ENCODE results near the gene TMPRSS11D. TPM values are rescaled to one million over a fixed set of nuclear protein-coding genes. Genes with fewer than 3 reads are reported as not detected.

The TMPRSS11D gene
- total RNA-seq, 1 experiment from 2014 or later, result not detected

DNA sequence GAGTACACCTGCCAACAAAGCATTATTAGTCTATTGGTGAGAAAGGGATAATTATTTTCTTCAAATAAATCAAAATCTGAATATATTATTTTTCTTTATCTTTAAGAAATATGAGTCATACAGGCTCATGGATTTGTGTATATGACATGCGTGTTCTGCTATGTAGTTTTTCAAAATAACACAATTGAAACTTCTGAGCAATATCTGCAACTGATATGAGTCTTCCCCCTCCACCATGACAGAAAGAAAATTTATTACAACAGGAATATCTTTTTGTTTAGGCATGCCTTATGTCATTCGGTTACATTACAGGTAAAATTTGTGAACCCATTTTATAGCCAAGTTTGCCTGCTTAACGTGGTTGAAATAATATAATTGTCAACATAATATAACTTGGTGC, 47.5 kb upstream of the TMPRSS11D start:
- H3K4me1 ChIP-seq (ENCODE audit: control insufficient read depth in 1 of 2, insufficient read depth in 2 of 2, low read length in 2 of 2), result peaks cover 0 to 19% of the 10 kb centered on the region in 2 experiments; a peak in 2 of 4 replicates
- no TSS peak for BruUV-seq (replicated peaks)
- CTCF ChIA-PET, result no interaction called here

DNA sequence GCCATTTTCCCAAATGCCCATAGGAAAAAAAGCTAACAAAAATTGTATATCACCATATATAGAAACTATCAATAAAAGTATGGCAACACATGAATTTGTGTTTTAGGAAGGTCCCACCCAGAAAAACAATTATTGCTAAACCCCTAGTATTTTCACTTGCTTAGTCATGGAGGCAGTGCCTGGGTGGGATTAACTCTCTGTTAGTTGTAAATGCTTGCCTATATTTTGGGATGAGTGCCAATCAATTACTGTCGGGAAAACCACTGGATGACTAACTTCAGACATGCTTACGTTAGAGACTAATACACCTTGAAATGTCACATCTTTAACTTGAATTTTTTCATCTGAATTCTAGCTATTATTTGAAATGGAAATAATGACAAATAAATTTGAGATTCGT, 45.6 kb upstream of the TMPRSS11D start:
- ChIA-PET POLR2A (no interaction called here), RAD21 (ENCODE audit: low non-redundant PET in 1 of 2, low total read pairs in 2 of 2, uncharacterized antibody in 2 of 2, unreplicated experiment in 2 of 2) (no interaction called here)
- peak; percentile 30; the same call in 1 of the 2 replicates for ATAC-seq

More for the DNA sequence above, 47.5 kb upstream of the TMPRSS11D start:
- intact Hi-C loops (cut with micrococcal nuclease), result no loop called here
- Histone ChIP-seq H3K9me2 (ENCODE audit: insufficient read depth) (no peaks in the 10 kb centered on the region), H4K20me1 (ENCODE audit: insufficient read depth) (no peaks in the 10 kb centered on the region), H2AFZ (ENCODE audit: low read depth, low read length, poor library complexity, severe bottlenecking) (no peak overlapping the region), H3K79me2 (ENCODE audit: insufficient read depth, low read length) (no peaks in the 10 kb centered on the region), H3K4me3 (replicated peaks in 1 of 2; ENCODE audit: low read depth in 1 of 2, low read length in 2 of 2) (no peak overlapping the region), H3K9me3 (ENCODE audit: control insufficient read depth in 1 of 2, insufficient read depth in 1 of 2, low read depth in 1 of 2, low read length in 2 of 2) (no peaks in the 10 kb centered on the region), H3K9ac (ENCODE audit: low read length) (no peak overlapping the region), H3K27me3 (ENCODE audit: insufficient read depth, low read length) (no peaks in the 10 kb centered on the region), H3K4me2 (ENCODE audit: low read length) (no peak overlapping the region), H3K27ac (ENCODE audit: low read depth, low read length) (no peak overlapping the region), H3K36me3 (ENCODE audit: control insufficient read depth in 1 of 2, insufficient read depth in 2 of 2, low read length in 2 of 2) (no peaks in the 10 kb centered on the region)
- no peak for ATAC-seq
- ChIA-PET RAD21 (ENCODE audit: low non-redundant PET in 1 of 2, low total read pairs in 2 of 2, uncharacterized antibody in 2 of 2, unreplicated experiment in 2 of 2) (no interaction called here), POLR2A (no interaction called here)
- DNase-seq (ENCODE audit: low read depth, low spot score), result no peak
- TF ChIP-seq ZNF274 (IDR thresholded peaks at IDR 0.05; ENCODE audit: low read depth, low read length) (no peak), POLR2A (IDR thresholded peaks at IDR 0.05; ENCODE audit: borderline replicate concordance, extremely low read depth, insufficient read depth, insufficient read length) (no peak), EGR1 (IDR thresholded peaks at IDR 0.05; ENCODE audit: low read depth) (no peak)
- TF ChIP-seq, protein P1, sequence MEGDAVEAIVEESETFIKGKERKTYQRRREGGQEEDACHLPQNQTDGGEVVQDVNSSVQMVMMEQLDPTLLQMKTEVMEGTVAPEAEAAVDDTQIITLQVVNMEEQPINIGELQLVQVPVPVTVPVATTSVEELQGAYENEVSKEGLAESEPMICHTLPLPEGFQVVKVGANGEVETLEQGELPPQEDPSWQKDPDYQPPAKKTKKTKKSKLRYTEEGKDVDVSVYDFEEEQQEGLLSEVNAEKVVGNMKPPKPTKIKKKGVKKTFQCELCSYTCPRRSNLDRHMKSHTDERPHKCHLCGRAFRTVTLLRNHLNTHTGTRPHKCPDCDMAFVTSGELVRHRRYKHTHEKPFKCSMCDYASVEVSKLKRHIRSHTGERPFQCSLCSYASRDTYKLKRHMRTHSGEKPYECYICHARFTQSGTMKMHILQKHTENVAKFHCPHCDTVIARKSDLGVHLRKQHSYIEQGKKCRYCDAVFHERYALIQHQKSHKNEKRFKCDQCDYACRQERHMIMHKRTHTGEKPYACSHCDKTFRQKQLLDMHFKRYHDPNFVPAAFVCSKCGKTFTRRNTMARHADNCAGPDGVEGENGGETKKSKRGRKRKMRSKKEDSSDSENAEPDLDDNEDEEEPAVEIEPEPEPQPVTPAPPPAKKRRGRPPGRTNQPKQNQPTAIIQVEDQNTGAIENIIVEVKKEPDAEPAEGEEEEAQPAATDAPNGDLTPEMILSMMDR (IDR thresholded peaks at IDR 0.05 in 2 of 3, conservative IDR thresholded peaks at IDR 0.05 in 1 of 3; ENCODE audit: borderline replicate concordance in 1 of 3, insufficient read depth in 1 of 3, low read depth in 2 of 3, low read length in 2 of 3), result no peak

More for the DNA sequence above, 45.6 kb upstream of the TMPRSS11D start:
- Histone ChIP-seq H3K79me2 (ENCODE audit: insufficient read depth, low read length) (no peaks in the 10 kb centered on the region), H3K36me3 (ENCODE audit: control insufficient read depth in 1 of 2, insufficient read depth in 2 of 2, low read length in 2 of 2) (no peaks in the 10 kb centered on the region), H3K9ac (ENCODE audit: low read length) (no peak overlapping the region), H3K27me3 (ENCODE audit: insufficient read depth, low read length) (no peaks in the 10 kb centered on the region), H3K4me2 (ENCODE audit: low read length) (peak overlapping the region; percentile 40), H3K9me3 (ENCODE audit: control insufficient read depth in 1 of 2, insufficient read depth in 1 of 2, low read depth in 1 of 2, low read length in 2 of 2) (no peaks in the 10 kb centered on the region), H3K4me1 (ENCODE audit: control insufficient read depth in 1 of 2, insufficient read depth in 2 of 2, low read length in 2 of 2) (peaks cover 0 to 19% of the 10 kb centered on the region in 2 experiments; a peak in 2 of 4 replicates), H3K4me3 (replicated peaks in 1 of 2; ENCODE audit: low read depth in 1 of 2, low read length in 2 of 2) (no peak overlapping the region), H2AFZ (ENCODE audit: low read depth, low read length, poor library complexity, severe bottlenecking) (no peak overlapping the region), H4K20me1 (ENCODE audit: insufficient read depth) (no peaks in the 10 kb centered on the region), H3K9me2 (ENCODE audit: insufficient read depth) (no peaks in the 10 kb centered on the region), H3K27ac (ENCODE audit: low read depth, low read length) (no peak overlapping the region)
- BruUV-seq (replicated peaks), result no TSS peak
- peak; percentile 45 for DNase-seq (ENCODE audit: low read depth, low spot score)
- intact Hi-C loops (cut with micrococcal nuclease), result no loop called here
- CTCF ChIA-PET, result no interaction called here
- TF ChIP-seq RAD21 (IDR thresholded peaks at IDR 0.05; ENCODE audit: low read depth) (no peak), ELF1 (IDR thresholded peaks at IDR 0.05; ENCODE audit: borderline replicate concordance, low read depth) (no peak)
- TF ChIP-seq, protein P2, sequence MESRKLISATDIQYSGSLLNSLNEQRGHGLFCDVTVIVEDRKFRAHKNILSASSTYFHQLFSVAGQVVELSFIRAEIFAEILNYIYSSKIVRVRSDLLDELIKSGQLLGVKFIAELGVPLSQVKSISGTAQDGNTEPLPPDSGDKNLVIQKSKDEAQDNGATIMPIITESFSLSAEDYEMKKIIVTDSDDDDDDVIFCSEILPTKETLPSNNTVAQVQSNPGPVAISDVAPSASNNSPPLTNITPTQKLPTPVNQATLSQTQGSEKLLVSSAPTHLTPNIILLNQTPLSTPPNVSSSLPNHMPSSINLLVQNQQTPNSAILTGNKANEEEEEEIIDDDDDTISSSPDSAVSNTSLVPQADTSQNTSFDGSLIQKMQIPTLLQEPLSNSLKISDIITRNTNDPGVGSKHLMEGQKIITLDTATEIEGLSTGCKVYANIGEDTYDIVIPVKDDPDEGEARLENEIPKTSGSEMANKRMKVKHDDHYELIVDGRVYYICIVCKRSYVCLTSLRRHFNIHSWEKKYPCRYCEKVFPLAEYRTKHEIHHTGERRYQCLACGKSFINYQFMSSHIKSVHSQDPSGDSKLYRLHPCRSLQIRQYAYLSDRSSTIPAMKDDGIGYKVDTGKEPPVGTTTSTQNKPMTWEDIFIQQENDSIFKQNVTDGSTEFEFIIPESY (IDR thresholded peaks at IDR 0.05; ENCODE audit: extremely low read depth, insufficient replicate concordance, low read length), result no peak
